ENCODE measurements around the gene C1QTNF12. TPM values are rescaled to one million over a fixed set of nuclear protein-coding genes. Genes with fewer than 3 reads are reported as not detected.

The C1QTNF12 gene
- total and polyA plus RNA-seq, 2 experiments from 2014 or later, result 1.5 TPM; not detected in 1

DNA sequence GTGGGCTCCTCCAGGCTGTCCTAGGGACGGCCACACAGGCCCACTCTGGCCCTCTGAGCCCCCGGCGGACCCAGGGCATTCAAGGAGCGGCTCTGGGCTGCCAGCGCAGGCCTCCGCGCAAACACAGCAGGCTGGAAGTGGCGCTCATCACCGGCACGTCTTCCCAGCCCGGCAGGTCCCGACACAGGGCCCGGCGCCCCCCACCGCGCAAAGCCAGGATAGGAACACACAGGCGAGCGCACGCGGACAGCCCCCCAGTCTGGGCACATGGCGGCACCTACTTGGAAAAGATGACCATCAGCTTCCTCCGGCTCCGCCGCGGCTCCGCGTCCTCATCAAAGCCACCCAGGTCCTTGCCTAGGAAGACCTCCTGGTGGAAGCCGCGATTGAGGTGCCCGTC is 18.3 kb downstream of the C1QTNF12 start:
- no peak for DNase-seq (ENCODE audit: low read depth in 1 of 2, low spot score in 1 of 2)
- Histone ChIP-seq H3K4me1 (ENCODE audit: low read depth) (peaks cover 18% of the 10 kb centered on the region), H3K27ac (no peak overlapping the region), H3K4me3 (no peak overlapping the region), H3K27me3 (no peaks in the 10 kb centered on the region), H3K36me3 (peaks cover 7% of the 10 kb centered on the region), H3K9me3 (ENCODE audit: low read depth) (no peaks in the 10 kb centered on the region)
- no peak for TF ChIP-seq CTCF (IDR thresholded peaks at IDR 0.05; ENCODE audit: low read depth, low read length)

- Histone ChIP-seq H3K36me3 (peaks cover 14% of the 10 kb centered on the region), H3K27me3 (no peaks in the 10 kb centered on the region), H3K27ac (no peak overlapping the region), H3K9me3 (ENCODE audit: low read depth) (no peaks in the 10 kb centered on the region), H3K4me1 (ENCODE audit: low read depth) (peaks cover 18% of the 10 kb centered on the region), H3K4me3 (no peak overlapping the region)
- no peak for TF ChIP-seq CTCF (IDR thresholded peaks at IDR 0.05; ENCODE audit: low read depth, low read length)
- DNase-seq (ENCODE audit: low read depth in 1 of 2, low spot score in 1 of 2), result no peak
Observed at GRCh38 chr1:1227386-1227785, 19.1 kb downstream of the C1QTNF12 start.

- no peaks in the 10 kb centered on the region for H3K27me3 ChIP-seq
- H3K36me3 ChIP-seq, result peaks cover 20% of the 10 kb centered on the region
- TF ChIP-seq CTCF (IDR thresholded peaks at IDR 0.05; ENCODE audit: low read depth, low read length), result no peak
Observed at GRCh38 chr1:1226566-1227362, 19.8 kb downstream of the C1QTNF12 start.

GRCh38 chr1:1225913-1226312 is 20.6 kb downstream of the C1QTNF12 start:
- Histone ChIP-seq H3K4me1 (ENCODE audit: low read depth) (peaks cover 16% of the 10 kb centered on the region), H3K9me3 (ENCODE audit: low read depth) (no peaks in the 10 kb centered on the region), H3K4me3 (no peak overlapping the region), H3K27ac (no peak overlapping the region), H3K27me3 (no peaks in the 10 kb centered on the region), H3K36me3 (peaks cover 23% of the 10 kb centered on the region)
- TF ChIP-seq CTCF (IDR thresholded peaks at IDR 0.05; ENCODE audit: low read depth, low read length), result no peak
- no peak for DNase-seq (ENCODE audit: low read depth in 1 of 2, low spot score in 1 of 2)

More at GRCh38 chr1:1226566-1227362, 19.8 kb downstream of the C1QTNF12 start:
- no peak for DNase-seq (ENCODE audit: low read depth in 1 of 2, low spot score in 1 of 2)
- peaks cover 18% of the 10 kb centered on the region for H3K4me1 ChIP-seq (ENCODE audit: low read depth)
- H3K9me3 ChIP-seq (ENCODE audit: low read depth), result no peaks in the 10 kb centered on the region
- no peak overlapping the region for H3K27ac ChIP-seq
- H3K4me3 ChIP-seq, result no peak overlapping the region

DNA sequence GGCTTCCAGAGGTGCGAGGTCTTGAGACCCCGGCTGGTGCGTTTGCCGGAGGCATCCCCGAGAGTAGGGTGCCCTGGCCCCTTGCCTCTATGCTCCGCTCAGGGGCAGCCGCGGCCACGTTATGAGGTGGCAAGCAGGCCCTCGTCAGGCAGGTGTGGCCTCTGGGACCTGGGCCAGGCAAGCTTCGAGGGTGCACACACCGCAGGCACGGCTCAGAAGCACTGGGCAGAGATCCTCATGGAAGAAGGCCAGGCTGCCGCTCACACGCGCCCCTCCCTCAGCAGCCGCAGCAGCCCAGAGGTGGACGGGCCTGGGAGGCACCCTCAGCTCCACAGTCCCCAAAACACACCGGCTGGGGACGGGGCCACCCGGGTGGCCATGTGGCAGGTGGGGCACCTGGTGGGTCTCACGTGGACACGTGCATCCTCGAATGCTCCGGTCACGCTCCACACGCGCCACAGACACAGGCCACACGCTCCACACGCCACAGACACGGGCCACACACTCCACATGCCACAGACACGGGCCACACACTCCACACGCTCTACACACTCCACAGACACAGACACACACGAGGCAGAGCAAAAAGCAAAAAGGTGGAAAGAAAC is 21.2 kb downstream of the C1QTNF12 start:
- Histone ChIP-seq H3K9me3 (ENCODE audit: low read depth) (no peaks in the 10 kb centered on the region), H3K36me3 (peaks cover 24% of the 10 kb centered on the region), H3K4me1 (ENCODE audit: low read depth) (peaks cover 10% of the 10 kb centered on the region), H3K27ac (no peak overlapping the region), H3K27me3 (no peaks in the 10 kb centered on the region), H3K4me3 (no peak overlapping the region)
- TF ChIP-seq CTCF (IDR thresholded peaks at IDR 0.05; ENCODE audit: low read depth, low read length), result no peak
- no peak for DNase-seq (ENCODE audit: low read depth in 1 of 2, low spot score in 1 of 2)
